HG03571 (cell line): ENCODE measurements around the gene CEACAM20.
"Not testable (repeated sequence)": the region's sequence is repeated elsewhere in the genome, so short reads cannot be mapped to it uniquely, and the experiment has no call there.

ENCODE experiments used
- ATAC-seq: cut with Tn5 transposase; IDR thresholded peaks from one replicate; pipeline ENCODE4 v1.9.1; 2021; ENCODE audit not compliant: unreplicated experiment

The CEACAM20 gene

GRCh38 chr19:44549507-44549906 lies 20.0 kb upstream of the CEACAM20 start:
- ATAC-seq = no peak

GRCh38 chr19:44548736-44549135 lies 19.3 kb upstream of the CEACAM20 start:
- ATAC-seq = no peak

GRCh38 chr19:44544031-44544430 lies 14.6 kb upstream of the CEACAM20 start:
- no peak for ATAC-seq

- no peak for ATAC-seq
Measured at GRCh38 chr19:44542671-44543070, 13.2 kb upstream of the CEACAM20 start.

DNA sequence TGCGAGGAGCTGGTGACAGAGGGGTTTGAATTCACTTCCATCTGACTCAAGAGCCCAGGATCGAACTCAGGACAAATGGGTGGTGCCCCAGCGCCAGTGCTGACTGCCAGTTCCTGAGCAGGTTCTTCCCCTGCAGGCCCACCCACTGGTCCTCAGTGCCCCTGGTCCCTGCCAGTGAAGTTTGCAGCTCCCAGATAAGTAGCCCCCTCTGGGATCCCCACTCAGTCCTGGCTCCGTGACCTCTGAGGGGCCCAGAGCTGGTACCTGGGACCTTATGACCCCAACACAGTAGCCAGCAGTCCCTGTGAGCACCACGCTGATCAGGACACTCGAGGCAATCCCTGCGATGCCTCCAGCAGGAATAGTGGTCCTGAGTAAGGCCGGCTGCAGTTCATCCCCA lies 11.3 kb upstream of the CEACAM20 start:
- no peak for ATAC-seq

GRCh38 chr19:44539991-44540390 lies 10.5 kb upstream of the CEACAM20 start:
- ATAC-seq = no peak

DNA sequence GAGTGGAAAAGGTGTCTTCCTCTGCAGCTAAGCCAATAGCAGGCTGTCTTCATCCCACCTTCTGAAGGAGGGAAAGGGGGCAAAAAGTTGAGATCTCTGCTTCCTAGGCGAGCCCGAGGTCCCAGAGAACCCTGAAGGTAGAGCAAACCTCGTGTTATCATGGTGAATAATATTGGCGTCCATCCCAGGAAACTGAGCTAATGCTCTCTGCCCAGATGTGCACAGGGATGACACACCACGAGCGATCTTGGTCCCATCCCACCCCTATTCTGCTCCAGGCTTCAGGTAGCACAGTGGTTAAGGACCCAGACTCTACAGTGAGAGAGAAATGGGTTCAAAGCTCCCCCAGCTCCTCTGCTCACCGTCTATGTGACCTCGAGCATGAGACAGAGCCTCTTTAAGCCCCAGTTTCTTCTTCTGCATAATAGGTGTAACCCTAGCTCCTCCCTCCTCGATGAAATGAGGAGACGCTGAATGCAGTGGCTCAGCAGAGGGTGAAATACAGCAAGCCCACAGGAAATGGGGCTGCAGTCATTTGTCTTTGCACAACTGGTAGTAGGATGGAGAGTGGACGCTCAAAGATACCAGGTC lies 9.9 kb upstream of the CEACAM20 start:
- no peak for ATAC-seq

- ATAC-seq = not testable (repeated sequence)
Measured at GRCh38 chr19:44535361-44535760, 5.9 kb upstream of the CEACAM20 start.

DNA sequence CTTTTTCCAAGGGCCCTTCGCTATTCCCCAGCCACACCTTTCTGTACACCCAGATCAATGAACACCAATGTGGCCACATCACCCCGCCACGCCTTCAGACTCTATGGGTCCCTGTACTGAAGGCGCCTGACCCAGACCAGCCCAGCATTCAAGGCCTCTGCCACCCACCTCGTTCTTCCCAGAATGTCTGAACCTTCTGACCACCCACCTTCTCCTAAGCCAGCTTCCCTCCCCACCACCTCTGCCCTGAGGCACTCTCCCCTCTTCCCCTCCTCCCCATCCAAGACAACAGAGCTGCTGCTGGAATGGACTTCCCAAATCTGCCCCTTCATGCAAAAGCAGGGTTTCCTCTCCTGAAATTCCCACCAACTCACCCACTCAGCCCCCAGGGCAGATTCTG lies 3.3 kb upstream of the CEACAM20 start:
- ATAC-seq = no peak

GRCh38 chr19:44530777-44531176 lies 1.3 kb upstream of the CEACAM20 start:
- ATAC-seq = no peak

- no peak for ATAC-seq
Measured at GRCh38 chr19:44527554-44527953, 1.9 kb downstream of the CEACAM20 start.

GRCh38 chr19:44525721-44526430 lies 3.6 kb downstream of the CEACAM20 start:
- ATAC-seq = no peak

GRCh38 chr19:44521370-44521769 lies 8.1 kb downstream of the CEACAM20 start:
- no peak for ATAC-seq

DNA sequence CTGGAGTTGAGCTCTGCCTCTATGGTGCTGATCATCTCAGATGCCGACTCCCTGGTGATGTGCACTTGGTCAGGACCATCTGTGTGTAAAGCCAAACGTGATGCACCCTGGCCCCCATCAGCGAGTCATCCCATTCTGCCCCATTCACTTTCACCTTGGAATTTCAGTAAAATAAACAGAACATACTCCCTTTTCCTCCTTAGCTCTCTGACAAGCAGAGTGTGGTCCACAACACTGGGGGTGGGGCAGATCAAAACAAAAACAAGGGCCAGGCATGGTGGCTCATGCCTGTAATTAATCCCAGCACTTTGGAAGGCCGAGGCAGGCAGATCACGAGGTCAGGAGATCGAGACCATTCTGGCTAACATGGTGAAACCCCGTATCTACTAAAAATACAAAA lies 12.3 kb downstream of the CEACAM20 start:
- ATAC-seq = no peak

DNA sequence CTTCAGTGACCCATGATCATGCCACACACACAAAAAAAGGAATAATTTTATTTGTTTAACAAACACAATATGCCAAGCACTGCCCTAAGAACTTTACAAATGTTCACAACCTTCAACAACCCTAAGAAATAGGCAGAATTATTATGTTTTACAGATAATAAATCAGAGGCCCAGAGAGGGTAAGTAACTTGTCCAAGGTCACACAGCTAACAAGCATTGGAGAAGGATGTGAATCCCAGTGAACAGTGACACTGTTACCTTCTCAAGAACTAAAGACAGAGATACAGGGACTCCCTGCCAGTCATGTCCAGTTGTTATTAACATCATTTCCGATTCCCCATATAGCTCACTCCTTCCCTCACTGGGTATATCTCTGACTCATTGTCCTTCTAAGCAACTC lies 13.6 kb downstream of the CEACAM20 start:
- ATAC-seq = no peak

GRCh38 chr19:44515031-44515430 lies 14.4 kb downstream of the CEACAM20 start:
- no peak for ATAC-seq

GRCh38 chr19:44512326-44513298 lies 16.9 kb downstream of the CEACAM20 start:
- ATAC-seq = no peak

- no peak for ATAC-seq
Measured at GRCh38 chr19:44509478-44509877, 20.0 kb downstream of the CEACAM20 start.

- ATAC-seq = peak; percentile 90
Measured at GRCh38 chr19:44499962-44500949, 29.2 kb downstream of the CEACAM20 start, which contains the start of gene ZNF180. Gene ZNF180, minus strand, starts transcription at chr19:44500522. Its CDS starts 3,188 bp downstream, at chr19:44497334.

DNA sequence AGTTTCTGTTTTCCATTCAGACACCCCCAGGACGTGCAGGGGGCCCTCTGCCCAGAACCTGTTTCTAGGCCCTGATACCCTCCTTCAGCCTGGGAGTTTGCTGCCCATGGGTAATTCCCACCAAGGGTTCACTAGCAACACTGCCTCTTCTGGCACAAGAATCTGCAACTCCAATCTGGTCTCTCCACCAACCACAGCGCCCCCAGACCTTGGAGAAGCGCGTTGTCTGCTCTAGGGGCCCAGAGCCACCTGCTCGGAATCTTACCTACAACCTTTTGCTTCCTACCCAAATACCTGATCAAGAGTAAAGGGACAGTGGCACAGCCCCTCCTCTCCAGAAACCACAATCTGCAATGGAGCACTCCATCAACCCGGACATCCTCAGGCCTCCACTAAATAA lies 29.9 kb downstream of the CEACAM20 start:
- no peak for ATAC-seq
